Right cardiac atrium (tissue), 5 donors: ENCODE measurements around the gene SPTBN5. TPM values are rescaled to one million over a fixed set of nuclear protein-coding genes. Genes with fewer than 3 reads are reported as not detected.

Experiments
- ATAC-seq, 2 donors: fragments of 200-7000 bp; cut with Tn5 transposase; one replicate each; pipeline versions ENCODE4 v1.8.0 to v1.9.1; 2020; ENCODE audit warnings: moderate library complexity in 2 of 2, mild to moderate bottlenecking in 1 of 2
- DNase-seq, 3 donors: peaks; one replicate each; pipeline ENCODE4 v3.0.0-alpha.2; 2020
- H3K27ac ChIP-seq: one replicate; pipeline ENCODE4 v1.5.1; 2013; ENCODE audit warnings: mild to moderate bottlenecking, low read length, control low read depth, moderate library complexity
- H3K27me3 ChIP-seq: one replicate; pipeline ENCODE4 v1.6.1; 2013; ENCODE audit not compliant: control insufficient read depth, insufficient read depth
- H3K4me1 ChIP-seq: one replicate; pipeline ENCODE4 v1.6.1; 2013; ENCODE audit warnings: low read length; ENCODE audit not compliant: control insufficient read depth, insufficient read depth
- H3K4me3 ChIP-seq: one replicate; pipeline ENCODE4 v1.5.1; 2013; ENCODE audit warnings: low read length, control low read depth
- H3K9me3 ChIP-seq: one replicate; pipeline ENCODE4 v1.6.1; 2013; ENCODE audit warnings: low read length; ENCODE audit not compliant: control insufficient read depth
- WGBS: extraction: QIAGEN DNeasy Blood & Tissue Kit; methylation state at CpG from one replicate; pipeline ENCODE4 v1.1.7; 2013; 5-methylcytosine and 5-hydroxymethylcytosine counted together
- intact Hi-C, 4 donors: fragments of 100-400 bp; cut with DNase I; formaldehyde crosslinking; loops; one replicate each; pipeline versions ENCODE4 v1.11.0 to v1.14.0; 2022 to 2023
- polyA plus RNA-seq: library from polyadenylated mRNA; stranded (reverse); fragments of 200-250 nt; gene quantifications from one replicate; pipeline ENCODE4 v1.2.3, GENCODE V29; 2013
- total RNA-seq, 4 donors: library from RNA; stranded (reverse); fragmentation: NEBNext Ultra II Directional; extraction: Animal tissue kit (Norgen Biotek cat#: 25700); gene quantifications; one replicate each; pipeline ENCODE4 v1.2.1, GENCODE V29; 2021
- donor health status: healthy with polysubstance abuse.
- donor health status: DM: no; HTN: yes; CAD: no.
- donor health status: DM: no; HTN: no; CAD: no.
- donor health status: DM: no; HTN: yes; CAD: no; lungs with severe emphysema.
- donor health status: DM: yes; HTN: yes; CAD: no.

The SPTBN5 gene
- total and polyA plus RNA-seq, 5 donors: 1.7 to 4.3 (median 3.6) TPM

- 54% methylated on average over 4 of the region's 4 CpGs for WGBS
- Histone ChIP-seq H3K9me3 (no peaks in the 10 kb centered on the region), H3K4me1 (peaks cover 26% of the 10 kb centered on the region), H3K27ac (peak overlapping the region; percentile 76), H3K27me3 (no peaks in the 10 kb centered on the region), H3K4me3 (no peak overlapping the region)
- intact Hi-C loops: loop anchor here in 1 of 4 donors (5.0 kb wide), 1 partner anchor 37 kb away; the partner anchor contains the start of gene EHD4
- peak; percentile 13 to 18 for ATAC-seq
- DNase-seq: peak in 1 of 3 donors; percentile 78
Observed at GRCh38 chr15:41934843-41935242, 41.0 kb upstream of the SPTBN5 start.

GRCh38 chr15:41933771-41934170, 39.9 kb upstream of the SPTBN5 start:
- H3K9me3 ChIP-seq: no peaks in the 10 kb centered on the region
- peak; percentile 16 to 73 for ATAC-seq
- intact Hi-C loops: no loop called here
- no peaks in the 10 kb centered on the region for H3K27me3 ChIP-seq
- peak overlapping the region; percentile 10 for H3K27ac ChIP-seq
- no peak overlapping the region for H3K4me3 ChIP-seq
- H3K4me1 ChIP-seq: peaks cover 32% of the 10 kb centered on the region
- 48% methylated on average over 10 of the region's 10 CpGs for whole genome bisulfite sequencing
- peak; percentile 52 to 64 (median 55) for DNase-seq

- no peak for ATAC-seq
- intact Hi-C loops: no loop called here
- H3K27ac ChIP-seq: peak overlapping the region; percentile 50
- no peak overlapping the region for H3K4me3 ChIP-seq
- 65% methylated on average over 7 of the region's 7 CpGs for WGBS
- H3K27me3 ChIP-seq: no peaks in the 10 kb centered on the region
- H3K4me1 ChIP-seq: peaks cover 35% of the 10 kb centered on the region
- DNase-seq: no peak
- H3K9me3 ChIP-seq: no peaks in the 10 kb centered on the region
Observed at GRCh38 chr15:41933326-41933725, 39.5 kb upstream of the SPTBN5 start.

GRCh38 chr15:41932511-41933289, 38.8 kb upstream of the SPTBN5 start:
- ATAC-seq (no peak), DNase-seq (peak in 2 of 3 donors; percentile 46 to 49)
- Histone ChIP-seq H3K9me3 (no peaks in the 10 kb centered on the region), H3K27me3 (no peaks in the 10 kb centered on the region), H3K4me1 (peaks cover 37% of the 10 kb centered on the region), H3K4me3 (no peak overlapping the region), H3K27ac (peak overlapping the region; percentile 36)
- 55% methylated on average over 16 of the region's 16 CpGs for WGBS
- intact Hi-C loops: no loop called here

- no peak overlapping the region for H3K4me3 ChIP-seq
- no peak overlapping the region for H3K27ac ChIP-seq
- no peaks in the 10 kb centered on the region for H3K9me3 ChIP-seq
- no peaks in the 10 kb centered on the region for H3K27me3 ChIP-seq
- ATAC-seq (no peak), DNase-seq (no peak)
- intact Hi-C loops: no loop called here
- peaks cover 34% of the 10 kb centered on the region for H3K4me1 ChIP-seq
- WGBS: 90% methylated on average over 9 of the region's 9 CpGs
Observed at GRCh38 chr15:41932101-41932500, 38.2 kb upstream of the SPTBN5 start.

GRCh38 chr15:41930867-41931222, 37.0 kb upstream of the SPTBN5 start:
- intact Hi-C loops: no loop called here
- WGBS: 77% methylated on average over 2 of the region's 2 CpGs
- DNase-seq: no peak
- Histone ChIP-seq H3K9me3 (no peaks in the 10 kb centered on the region), H3K27ac (no peak overlapping the region), H3K4me3 (no peak overlapping the region), H3K27me3 (no peaks in the 10 kb centered on the region), H3K4me1 (peaks cover 33% of the 10 kb centered on the region)
- no peak for ATAC-seq

- H3K4me1 ChIP-seq: peaks cover 35% of the 10 kb centered on the region
- H3K4me3 ChIP-seq: no peak overlapping the region
- no peaks in the 10 kb centered on the region for H3K27me3 ChIP-seq
- ATAC-seq (peak; percentile 73 to 75), DNase-seq (peak; percentile 80 to 88 (median 82))
- H3K9me3 ChIP-seq: no peaks in the 10 kb centered on the region
- WGBS: 35% methylated on average over 8 of the region's 8 CpGs
- intact Hi-C loops: no loop called here
- H3K27ac ChIP-seq: peak overlapping the region; percentile 76
Observed at GRCh38 chr15:41930221-41930866, 36.5 kb upstream of the SPTBN5 start.

- Histone ChIP-seq H3K9me3 (no peaks in the 10 kb centered on the region), H3K4me3 (no peak overlapping the region), H3K27me3 (no peaks in the 10 kb centered on the region), H3K4me1 (peaks cover 32% of the 10 kb centered on the region), H3K27ac (peak overlapping the region; percentile 74)
- peak; percentile 47 to 79 (median 69) for DNase-seq
- intact Hi-C loops: no loop called here
- 31% methylated on average over 16 of the region's 16 CpGs for WGBS
- ATAC-seq: peak; percentile 52 to 53
Observed at GRCh38 chr15:41928637-41929620, 35.1 kb upstream of the SPTBN5 start.

- ATAC-seq: no peak
- intact Hi-C loops: no loop called here
- 84% methylated on average over 6 of the region's 6 CpGs for WGBS
- no peak overlapping the region for H3K4me3 ChIP-seq
- no peaks in the 10 kb centered on the region for H3K9me3 ChIP-seq
- H3K27me3 ChIP-seq: no peaks in the 10 kb centered on the region
- H3K27ac ChIP-seq: peak overlapping the region; percentile 75
- peaks cover 32% of the 10 kb centered on the region for H3K4me1 ChIP-seq
- DNase-seq: peak in 1 of 3 donors; percentile 45
Observed at GRCh38 chr15:41928100-41928499, 34.2 kb upstream of the SPTBN5 start.

GRCh38 chr15:41927536-41927935, 33.7 kb upstream of the SPTBN5 start:
- Histone ChIP-seq H3K4me1 (peaks cover 28% of the 10 kb centered on the region), H3K4me3 (no peak overlapping the region), H3K9me3 (no peaks in the 10 kb centered on the region), H3K27me3 (no peaks in the 10 kb centered on the region), H3K27ac (no peak overlapping the region)
- 91% methylated on average over 3 of the region's 3 CpGs for WGBS
- DNase-seq: no peak
- intact Hi-C loops: no loop called here
- no peak for ATAC-seq
